GM12875 (cell line): ENCODE measurements around the gene RNF13.

Experiments used
- H3K4me3 ChIP-seq: one replicate; pipeline ENCODE4 v1.5.1; 2011; ENCODE audit warnings: low read depth, low read length, control low read depth
- CTCF ChIP-seq: IDR thresholded peaks from 2 replicates; pipeline ENCODE4 v1.5.1; 2011; ENCODE audit warnings: low read depth, mild to moderate bottlenecking, control low read depth, inconsistent platforms, low read length, moderate library complexity, borderline replicate concordance; ENCODE audit not compliant: insufficient read depth

RNF13 gene

GRCh38 chr3:149848688-149849087 lies 35.7 kb downstream of the RNF13 start:
- TF ChIP-seq CTCF: no peak
- no peak overlapping the region for H3K4me3 ChIP-seq

- no peak overlapping the region for H3K4me3 ChIP-seq
- TF ChIP-seq CTCF: no peak
Observed at GRCh38 chr3:149850787-149851584, 38.0 kb downstream of the RNF13 start.

GRCh38 chr3:149858911-149859310 lies 45.9 kb downstream of the RNF13 start:
- no peak for TF ChIP-seq CTCF

GRCh38 chr3:149860881-149861280 lies 47.9 kb downstream of the RNF13 start:
- TF ChIP-seq CTCF: no peak
- H3K4me3 ChIP-seq: no peak overlapping the region

More at GRCh38 chr3:149858911-149859310, 45.9 kb downstream of the RNF13 start:
- H3K4me3 ChIP-seq: no peak overlapping the region

GRCh38 chr3:149867563-149867962 lies 54.5 kb downstream of the RNF13 start:
- TF ChIP-seq CTCF: no peak
- H3K4me3 ChIP-seq: no peak overlapping the region

- TF ChIP-seq CTCF: no peak
- H3K4me3 ChIP-seq: no peak overlapping the region
Observed at GRCh38 chr3:149871855-149872254, 58.8 kb downstream of the RNF13 start.

GRCh38 chr3:149872589-149872988 lies 59.6 kb downstream of the RNF13 start:
- no peak for TF ChIP-seq CTCF
- no peak overlapping the region for H3K4me3 ChIP-seq
